Measurements from ENCODE around the gene DCAF8L2. TPM values are rescaled to one million over a fixed set of nuclear protein-coding genes. Genes with fewer than 3 reads are reported as not detected.
A peak's percentile ranks its signal among the peaks of the same experiment; 100 is the strongest.

Gene DCAF8L2
- total and polyA plus RNA-seq, 2 donors from 2014 or later = not detected

- DNase-seq (no peak), FAIRE-seq (no peak)
- no peaks in the 10 kb centered on the region for H3K27me3 ChIP-seq (ENCODE audit: control insufficient read depth, insufficient read depth, low read length)
- intact Hi-C loops (cut with DNase I) = no loop called here
- H3K9ac ChIP-seq (ENCODE audit: low read length in 3 of 3) = no peak overlapping the region
- TF ChIP-seq, protein P1, sequence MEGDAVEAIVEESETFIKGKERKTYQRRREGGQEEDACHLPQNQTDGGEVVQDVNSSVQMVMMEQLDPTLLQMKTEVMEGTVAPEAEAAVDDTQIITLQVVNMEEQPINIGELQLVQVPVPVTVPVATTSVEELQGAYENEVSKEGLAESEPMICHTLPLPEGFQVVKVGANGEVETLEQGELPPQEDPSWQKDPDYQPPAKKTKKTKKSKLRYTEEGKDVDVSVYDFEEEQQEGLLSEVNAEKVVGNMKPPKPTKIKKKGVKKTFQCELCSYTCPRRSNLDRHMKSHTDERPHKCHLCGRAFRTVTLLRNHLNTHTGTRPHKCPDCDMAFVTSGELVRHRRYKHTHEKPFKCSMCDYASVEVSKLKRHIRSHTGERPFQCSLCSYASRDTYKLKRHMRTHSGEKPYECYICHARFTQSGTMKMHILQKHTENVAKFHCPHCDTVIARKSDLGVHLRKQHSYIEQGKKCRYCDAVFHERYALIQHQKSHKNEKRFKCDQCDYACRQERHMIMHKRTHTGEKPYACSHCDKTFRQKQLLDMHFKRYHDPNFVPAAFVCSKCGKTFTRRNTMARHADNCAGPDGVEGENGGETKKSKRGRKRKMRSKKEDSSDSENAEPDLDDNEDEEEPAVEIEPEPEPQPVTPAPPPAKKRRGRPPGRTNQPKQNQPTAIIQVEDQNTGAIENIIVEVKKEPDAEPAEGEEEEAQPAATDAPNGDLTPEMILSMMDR (IDR thresholded peaks at IDR 0.05; ENCODE audit: borderline replicate concordance, extremely low read depth, insufficient read depth) = no peak
- no peak overlapping the region for H3K4me3 ChIP-seq (ENCODE audit: low read length in 3 of 3)
- no peak overlapping the region for H3K27ac ChIP-seq (ENCODE audit: low read depth in 2 of 2, low read length in 2 of 2)
- H3K36me3 ChIP-seq (ENCODE audit: control insufficient read depth in 2 of 3, insufficient read depth in 3 of 3, low read length in 3 of 3) = no peaks in the 10 kb centered on the region
- H3K9me3 ChIP-seq (ENCODE audit: control insufficient read depth in 2 of 3, insufficient read depth in 1 of 3, low read length in 3 of 3) = no peaks in the 10 kb centered on the region
- H3K4me1 ChIP-seq (ENCODE audit: control insufficient read depth in 2 of 3, insufficient read depth in 2 of 3, low read depth in 1 of 3, low read length in 3 of 3) = no peaks in the 10 kb centered on the region
Observed at GRCh38 chrX:27694667-27695066, 104.5 kb downstream of the DCAF8L2 start.

- intact Hi-C loops (cut with DNase I) = no loop called here
- FAIRE-seq = no peak
- TF ChIP-seq, protein P1 (IDR thresholded peaks at IDR 0.05; ENCODE audit: borderline replicate concordance, extremely low read depth, insufficient read depth) = no peak
Observed at GRCh38 chrX:27706526-27706925, 116.4 kb downstream of the DCAF8L2 start.

DNA sequence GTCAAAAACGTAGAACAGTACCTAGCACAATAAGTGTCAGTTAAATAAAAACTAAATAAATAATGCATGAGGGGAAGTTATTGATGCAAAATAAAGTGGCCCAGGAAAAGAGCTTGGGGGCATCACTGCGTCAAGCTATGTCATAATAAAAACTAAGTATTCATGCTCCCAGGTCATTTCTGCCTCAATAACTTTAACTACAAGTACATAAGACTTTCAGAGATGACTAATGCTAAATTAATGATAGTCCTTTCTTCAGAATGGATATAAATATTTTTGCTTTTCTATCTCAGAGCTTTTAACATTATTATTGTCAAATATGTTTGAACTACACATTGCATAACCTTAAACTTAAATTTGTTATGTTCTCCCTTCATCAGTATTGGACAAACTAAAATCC is 125.5 kb downstream of the DCAF8L2 start:
- peak; percentile 42 for FAIRE-seq
- intact Hi-C loops (cut with DNase I) = no loop called here
- H3K27ac ChIP-seq (ENCODE audit: low read depth in 2 of 2, low read length in 2 of 2) = no peak overlapping the region

More at GRCh38 chrX:27706526-27706925, 116.4 kb downstream of the DCAF8L2 start:
- H3K4me1 ChIP-seq (ENCODE audit: control insufficient read depth in 2 of 3, insufficient read depth in 2 of 3, low read depth in 1 of 3, low read length in 3 of 3) = no peaks in the 10 kb centered on the region
- no peak overlapping the region for H3K4me3 ChIP-seq (ENCODE audit: low read length in 3 of 3)
- no peak overlapping the region for H3K27ac ChIP-seq (ENCODE audit: low read depth in 2 of 2, low read length in 2 of 2)
- DNase-seq = no peak
- no peaks in the 10 kb centered on the region for H3K27me3 ChIP-seq (ENCODE audit: control insufficient read depth, insufficient read depth, low read length)
- H3K9ac ChIP-seq (ENCODE audit: low read length in 3 of 3) = no peak overlapping the region
- no peaks in the 10 kb centered on the region for H3K9me3 ChIP-seq (ENCODE audit: control insufficient read depth in 2 of 3, insufficient read depth in 1 of 3, low read length in 3 of 3)
- no peaks in the 10 kb centered on the region for H3K36me3 ChIP-seq (ENCODE audit: control insufficient read depth in 2 of 3, insufficient read depth in 3 of 3, low read length in 3 of 3)

More for the DNA sequence above, 125.5 kb downstream of the DCAF8L2 start:
- TF ChIP-seq, protein P1 (IDR thresholded peaks at IDR 0.05; ENCODE audit: borderline replicate concordance, extremely low read depth, insufficient read depth) = no peak
- no peak overlapping the region for H3K9ac ChIP-seq (ENCODE audit: low read length in 3 of 3)
- no peaks in the 10 kb centered on the region for H3K36me3 ChIP-seq (ENCODE audit: control insufficient read depth in 2 of 3, insufficient read depth in 3 of 3, low read length in 3 of 3)
- H3K27me3 ChIP-seq (ENCODE audit: control insufficient read depth, insufficient read depth, low read length) = no peaks in the 10 kb centered on the region
- peak in 1 of 5 donors; percentile 5 for DNase-seq
- H3K4me3 ChIP-seq (ENCODE audit: low read length in 3 of 3) = no peak overlapping the region
- H3K4me1 ChIP-seq (ENCODE audit: control insufficient read depth in 2 of 3, insufficient read depth in 2 of 3, low read depth in 1 of 3, low read length in 3 of 3) = no peaks in the 10 kb centered on the region
- no peaks in the 10 kb centered on the region for H3K9me3 ChIP-seq (ENCODE audit: control insufficient read depth in 2 of 3, insufficient read depth in 1 of 3, low read length in 3 of 3)
